ENCODE measurements around the gene COL4A4.
A peak's percentile ranks its signal among the peaks of the same experiment; 100 is the strongest.

Gene COL4A4

DNA sequence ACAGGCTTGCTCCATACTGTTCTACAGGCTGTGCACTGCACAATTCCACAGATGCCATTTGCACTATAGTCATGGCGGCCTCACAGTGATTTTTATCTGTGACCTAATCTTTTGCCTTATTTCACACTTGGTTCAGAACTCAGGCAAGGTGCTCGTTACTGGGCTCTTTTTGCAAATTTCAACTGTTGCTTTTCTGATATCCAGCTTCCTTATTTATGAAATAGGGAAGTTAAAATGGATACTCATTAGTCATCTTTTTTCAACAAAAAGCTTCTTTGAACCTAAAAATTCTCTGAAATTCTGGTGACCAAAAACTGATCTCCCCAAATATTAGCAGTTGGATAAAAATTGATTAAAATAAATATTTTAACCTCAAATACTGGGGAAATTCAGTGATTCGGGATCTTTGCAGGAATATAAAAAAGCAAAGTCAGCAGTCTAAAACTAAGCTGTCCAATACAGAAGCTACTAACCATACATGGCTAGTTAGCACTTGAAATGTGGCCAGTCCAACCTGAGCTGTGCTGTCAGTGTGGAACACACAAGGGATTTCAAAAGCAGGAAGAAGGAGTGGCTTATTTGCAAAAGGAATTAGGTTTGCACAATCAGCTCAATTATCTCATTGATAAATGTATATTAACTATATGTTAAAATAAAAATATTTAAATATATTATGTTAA lies 134.4 kb downstream of the COL4A4 start:
- no peak for DNase-seq

DNA sequence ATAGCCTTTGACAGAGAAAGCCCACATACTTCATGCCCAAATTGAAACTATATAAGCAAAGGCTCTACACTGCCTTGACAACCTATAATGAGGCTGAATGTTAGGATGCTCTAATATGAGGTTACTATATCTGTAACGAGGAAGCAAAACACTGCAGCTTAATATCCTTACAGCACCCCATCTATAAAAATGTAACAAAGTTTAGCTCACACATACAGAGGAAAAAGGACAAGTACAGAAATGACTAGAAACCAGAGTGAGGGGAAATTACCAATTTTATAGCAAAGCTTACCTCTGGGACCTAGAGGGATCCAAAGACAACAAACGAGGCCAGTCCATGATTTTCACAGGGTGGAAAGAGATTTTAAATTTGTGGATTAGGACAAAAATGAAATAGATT lies 138.5 kb downstream of the COL4A4 start:
- DNase-seq, result no peak

DNA sequence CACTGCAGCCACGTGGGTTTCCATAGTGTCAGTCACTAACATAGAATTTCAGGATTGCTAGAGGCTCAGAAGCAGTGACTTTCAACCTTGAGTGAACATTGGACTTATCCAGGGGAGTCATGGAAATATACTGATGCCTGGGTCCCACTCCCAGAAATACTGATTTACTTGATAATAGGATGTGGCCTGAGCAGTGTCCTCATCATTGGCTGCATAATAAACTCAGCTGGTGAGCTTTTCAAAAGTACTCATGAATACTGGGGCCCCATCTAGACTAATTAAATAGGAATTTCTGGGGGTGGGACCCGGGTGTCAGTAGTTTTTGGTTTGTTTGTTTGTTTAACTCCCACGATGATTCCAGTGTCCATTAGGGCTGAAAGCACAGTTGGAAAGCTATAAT lies 141.4 kb downstream of the COL4A4 start:
- no peak for DNase-seq

- DNase-seq, result no peak
Observed at GRCh38 chr2:227020416-227020815, 143.6 kb downstream of the COL4A4 start.

- no peak for DNase-seq
Observed at GRCh38 chr2:227016894-227017293, 147.1 kb downstream of the COL4A4 start.

DNA sequence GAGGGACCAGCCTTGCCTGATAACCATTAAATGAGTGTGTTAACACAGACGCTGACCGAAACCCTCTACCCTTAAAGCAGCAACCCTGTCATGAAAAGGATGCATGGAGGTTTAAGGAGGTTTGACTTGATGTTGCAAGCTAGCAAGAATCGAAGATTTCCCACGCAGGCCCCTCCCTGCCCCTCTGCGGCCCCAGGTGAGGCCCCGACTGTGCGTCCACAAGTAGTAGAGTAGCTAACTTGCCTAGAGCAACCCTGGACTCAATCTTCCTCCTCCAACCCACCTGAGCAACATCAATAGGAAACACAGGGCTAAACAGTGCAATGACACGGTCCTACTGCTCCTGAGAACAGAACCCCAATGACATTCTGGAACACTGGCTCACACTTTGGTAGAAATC lies 150.1 kb downstream of the COL4A4 start:
- DNase-seq, result no peak

- no peak for DNase-seq
Observed at GRCh38 chr2:227013330-227013729, 150.7 kb downstream of the COL4A4 start.

- DNase-seq, result no peak
Observed at GRCh38 chr2:227010433-227010832, 153.6 kb downstream of the COL4A4 start.

GRCh38 chr2:227007940-227008339 lies 156.1 kb downstream of the COL4A4 start:
- no peak for DNase-seq

DNA sequence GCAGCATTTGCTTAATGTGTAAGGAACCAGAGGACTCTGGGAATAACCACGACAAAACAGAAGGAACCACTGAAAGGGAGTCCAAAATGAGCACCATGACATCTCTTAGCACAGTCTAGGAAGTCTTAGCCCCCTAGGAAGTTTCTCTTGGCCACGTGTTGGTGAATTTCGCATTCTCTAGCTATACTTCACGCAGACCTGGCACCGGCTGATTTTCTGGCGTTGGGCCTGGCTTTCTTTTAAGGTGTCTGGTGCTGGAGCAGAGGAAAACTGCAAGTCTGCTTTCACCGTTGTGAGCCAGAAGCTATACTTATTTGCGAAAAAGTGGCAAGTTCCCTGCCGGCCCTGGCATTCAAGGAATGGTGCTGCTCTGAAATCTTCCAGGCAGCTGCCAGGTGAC lies 156.9 kb downstream of the COL4A4 start:
- no peak for DNase-seq

DNA sequence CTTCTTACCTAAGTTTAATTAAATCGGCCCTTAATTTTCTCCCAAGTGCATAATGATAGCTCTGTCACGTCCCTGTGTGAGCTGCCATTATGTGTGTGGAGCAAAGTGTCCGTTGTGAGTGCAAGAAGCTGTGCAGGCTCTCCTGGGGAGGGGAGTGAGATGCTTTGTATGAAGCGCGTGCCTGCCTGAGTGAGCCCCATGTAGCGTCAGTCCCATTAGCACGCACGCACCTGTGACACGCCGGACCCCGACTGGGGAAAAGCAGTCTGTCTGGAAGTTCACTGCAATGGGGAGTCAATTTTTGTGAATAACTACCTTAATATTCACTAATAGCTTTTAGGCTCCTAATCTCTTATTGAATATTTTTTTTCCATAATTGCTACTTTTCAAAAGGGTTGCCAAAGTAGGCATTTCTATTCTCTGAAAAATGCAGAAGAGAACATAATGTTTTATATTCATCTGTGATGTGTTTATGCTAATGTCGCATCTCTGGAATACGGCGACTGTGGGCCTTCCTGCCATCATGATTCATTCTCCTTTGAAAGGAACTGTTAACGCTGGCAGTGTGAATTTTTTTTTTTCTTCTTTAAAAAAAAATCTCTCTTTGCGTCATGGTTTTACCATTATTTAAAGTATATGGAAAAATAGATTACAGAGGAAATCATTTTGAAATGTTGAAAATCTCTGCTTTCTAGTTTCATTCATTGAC lies 157.7 kb downstream of the COL4A4 start:
- DNase-seq, result peak; percentile 70

DNA sequence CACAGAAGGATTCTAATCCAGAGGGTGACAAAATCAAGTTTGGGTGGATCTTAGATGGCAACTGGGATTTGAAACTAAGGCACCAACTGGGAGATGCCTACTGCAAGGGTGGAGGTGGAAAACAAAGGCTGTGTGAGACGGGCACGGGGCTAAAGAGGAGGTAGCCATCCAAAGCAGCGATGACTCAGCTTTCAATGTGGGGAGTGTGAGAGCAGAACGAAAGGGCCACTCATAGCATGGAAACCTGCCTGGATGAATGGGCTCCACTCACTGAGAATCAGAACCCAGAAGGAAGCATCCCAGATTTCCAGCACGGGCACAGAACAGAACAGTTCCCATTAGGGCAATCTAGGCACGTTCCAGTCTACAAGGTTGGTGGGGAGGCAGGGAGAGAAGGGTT lies 159.5 kb downstream of the COL4A4 start:
- DNase-seq, result no peak

DNA sequence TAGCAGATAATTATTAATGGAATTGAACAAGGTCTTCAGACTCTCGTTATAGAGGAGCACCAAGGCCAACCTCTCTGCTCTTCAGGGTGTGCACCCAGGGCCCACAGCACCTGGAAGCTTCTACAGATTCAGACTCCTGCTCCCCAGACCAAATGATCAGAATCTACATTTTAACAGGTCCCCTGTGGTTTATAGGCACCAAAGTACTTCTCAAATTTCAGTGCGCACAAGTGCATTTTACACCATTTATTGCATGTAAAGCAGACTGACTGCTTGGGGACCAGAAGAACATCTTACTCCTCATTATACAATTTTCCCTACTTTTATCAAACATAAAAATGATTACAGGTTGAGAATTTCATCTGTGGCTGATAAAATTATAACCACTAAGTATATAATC lies 163.9 kb downstream of the COL4A4 start:
- DNase-seq, result no peak

DNA sequence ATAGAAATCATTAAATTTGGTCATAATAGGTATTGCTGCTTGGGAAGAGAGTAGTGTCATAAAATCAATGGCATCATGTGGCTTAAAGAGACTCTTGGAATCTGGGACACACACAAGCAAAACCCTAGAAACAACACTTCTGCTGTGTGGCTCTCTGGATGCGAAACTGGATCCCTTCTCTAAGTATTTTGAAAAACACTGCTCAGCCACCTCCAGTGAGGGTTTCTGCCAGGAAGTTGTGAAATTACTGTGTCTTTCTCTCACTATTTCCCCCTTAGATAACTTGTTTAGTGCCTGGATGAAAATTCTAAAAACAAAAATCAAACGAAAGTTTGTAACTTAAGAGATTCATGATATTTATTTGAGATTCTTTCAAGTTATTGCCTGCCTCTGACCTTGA lies 164.3 kb downstream of the COL4A4 start:
- DNase-seq, result no peak

DNA sequence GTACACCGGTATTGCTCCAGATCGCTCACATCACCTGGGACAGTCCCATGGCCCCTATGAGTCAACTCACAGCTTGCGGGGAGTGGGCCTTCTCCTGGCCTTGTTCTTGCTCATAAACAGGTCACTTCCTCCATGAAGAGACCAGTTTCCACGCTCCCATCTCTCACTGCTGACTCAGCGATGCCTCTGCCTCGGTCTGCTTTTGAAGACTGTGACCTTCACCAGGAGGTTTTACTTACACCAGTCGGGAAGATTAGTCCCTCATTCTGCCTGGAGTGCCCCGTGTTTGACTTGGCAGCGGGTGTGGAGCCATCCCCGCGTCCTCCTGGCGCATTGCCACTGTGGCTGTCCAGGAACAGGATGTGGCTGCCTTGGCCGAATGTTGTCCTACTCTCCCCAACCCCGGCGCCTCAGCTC lies 168.4 kb downstream of the COL4A4 start:
- DNase-seq, result no peak

DNA sequence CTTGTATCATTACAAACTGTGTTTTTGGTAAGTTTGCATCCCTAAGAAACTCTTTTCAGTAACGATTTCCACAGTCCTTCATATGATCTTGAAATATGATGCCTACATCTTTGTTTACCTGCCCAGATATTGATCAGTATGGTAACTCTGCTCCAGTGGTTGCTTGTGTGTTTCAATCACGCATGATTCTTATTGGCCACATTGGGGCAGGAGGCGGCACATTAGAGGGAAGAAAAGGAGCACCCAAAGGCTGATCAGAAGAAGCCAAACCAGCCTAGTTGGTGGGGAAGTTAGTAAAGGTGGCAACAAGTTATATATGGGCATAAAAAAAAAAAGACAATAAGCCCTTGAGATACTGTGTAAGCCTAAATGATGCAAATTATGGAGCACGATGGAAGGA lies 169.2 kb downstream of the COL4A4 start:
- DNase-seq, result no peak

DNA sequence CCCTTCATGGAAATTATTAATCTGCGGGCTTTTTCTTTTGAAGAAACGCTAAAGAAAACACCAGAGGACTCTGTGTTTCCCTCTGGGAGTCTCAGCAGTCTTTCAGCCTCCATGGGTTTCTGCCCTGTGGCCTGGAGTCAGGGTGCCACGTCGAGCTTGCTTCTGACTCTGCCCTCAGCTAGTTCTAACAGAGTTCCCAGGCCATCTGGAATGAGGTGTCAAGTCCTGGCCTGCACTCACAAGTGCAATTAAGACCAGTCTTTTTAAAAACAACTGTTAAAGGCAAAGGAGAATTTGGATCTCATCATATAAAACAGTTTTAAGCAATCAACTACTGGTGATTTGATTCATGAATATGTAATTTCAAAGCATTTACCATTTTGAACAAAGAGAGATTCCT lies 170.8 kb downstream of the COL4A4 start:
- DNase-seq, result no peak

DNA sequence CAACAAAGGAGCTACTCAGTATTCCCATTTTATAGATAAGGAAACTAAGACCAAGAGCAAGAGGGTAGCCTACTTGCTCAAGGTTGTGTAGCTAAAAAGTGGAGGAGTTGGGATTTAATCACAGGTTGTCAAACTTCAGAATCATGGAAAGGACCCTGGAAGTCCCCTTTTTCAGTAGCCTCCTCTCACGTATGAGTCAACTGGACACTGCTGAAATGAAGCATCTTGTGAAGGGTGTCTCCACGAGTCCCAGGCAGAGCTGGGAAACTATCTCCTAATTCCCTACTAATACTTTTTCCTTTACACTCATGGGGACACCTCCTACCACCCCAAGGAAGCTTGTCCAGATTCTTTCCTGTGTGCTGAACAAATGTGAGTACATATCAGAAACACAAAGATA lies 172.3 kb downstream of the COL4A4 start:
- no peak for DNase-seq

DNA sequence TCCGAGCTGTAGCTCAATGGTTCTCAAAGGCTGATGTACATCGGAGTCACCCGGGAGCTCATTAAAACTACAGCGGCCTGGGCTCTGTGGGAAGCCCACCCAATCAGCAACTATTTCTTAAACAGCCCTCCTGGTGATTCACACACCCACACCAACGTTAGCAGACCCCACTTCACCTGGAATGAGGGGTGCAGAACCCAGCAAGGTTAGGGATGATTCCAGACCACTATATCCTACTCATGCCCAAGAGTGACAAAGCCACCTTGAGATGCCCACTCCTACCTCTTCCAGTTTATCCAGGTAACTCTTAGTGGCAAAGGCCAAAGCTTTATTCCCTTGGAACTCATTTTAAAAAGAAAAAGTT lies 178.4 kb downstream of the COL4A4 start:
- no peak for DNase-seq

- peak; percentile 95 for DNase-seq
Observed at GRCh38 chr2:226984750-226985582, 179.0 kb downstream of the COL4A4 start.

- DNase-seq, result peak; percentile 33
Observed at GRCh38 chr2:226983895-226984749, 179.9 kb downstream of the COL4A4 start.

- DNase-seq, result no peak
Observed at GRCh38 chr2:226981791-226982326, 182.1 kb downstream of the COL4A4 start.

- DNase-seq, result no peak
Observed at GRCh38 chr2:226979004-226979403, 185.0 kb downstream of the COL4A4 start.
